HEK293T (cell line): Measurements from ENCODE around the gene CA5A.

Experiments
- CTCF ChIA-PET: fragments of 350-600 bp; formaldehyde crosslinking; extraction: SDS; loops from one replicate; lab custom pipeline; 2021; ENCODE audit warnings: antibody characterized with exemption, inconsistent platforms; lab: Yijun Ruan, JAX
- POLR2A ChIA-PET: fragments of 350-600 bp; formaldehyde crosslinking; extraction: SDS; loops from one replicate; lab custom pipeline; 2020; ENCODE audit warnings: antibody characterized with exemption, inconsistent platforms; lab: Yijun Ruan, JAX
- DNase-seq: peaks from one replicate; pipeline ENCODE4 v3.0.0; 2012; ENCODE audit warnings: mixed read lengths; ENCODE audit errors: extremely low spot score
- CTBP1 ChIP-seq: fragments of 450-650 bp; IDR thresholded peaks from 2 replicates; pipeline ENCODE4 v1.6.1; 2016; ENCODE audit warnings: borderline replicate concordance
- ELF4 ChIP-seq: fragments of 450-650 bp; IDR thresholded peaks from 2 replicates; pipeline ENCODE4 v1.6.1; 2017; ENCODE audit warnings: antibody characterized with exemption
- FOXA1 ChIP-seq: fragments of 450-650 bp; IDR thresholded peaks from 2 replicates; pipeline ENCODE4 v1.6.1; 2016; ENCODE audit warnings: mild to moderate bottlenecking
- FOXK2 ChIP-seq: fragments of 450-650 bp; IDR thresholded peaks from 2 replicates; pipeline ENCODE4 v1.6.1; 2016; ENCODE audit warnings: mild to moderate bottlenecking
- FOXM1 ChIP-seq: fragments of 450-650 bp; IDR thresholded peaks from 2 replicates; pipeline ENCODE4 v1.6.1; 2017; ENCODE audit warnings: mild to moderate bottlenecking, borderline replicate concordance
- HDGF ChIP-seq: fragments of 450-650 bp; IDR thresholded peaks from 2 replicates; pipeline ENCODE4 v1.6.1; 2017; ENCODE audit warnings: antibody characterized with exemption, borderline replicate concordance
- LEF1 ChIP-seq: fragments of 450-650 bp; IDR thresholded peaks from 2 replicates; pipeline ENCODE4 v1.6.1; 2017; ENCODE audit warnings: mild to moderate bottlenecking, borderline replicate concordance
- NFRKB ChIP-seq: fragments of 450-650 bp; IDR thresholded peaks from 2 replicates; pipeline ENCODE4 v1.6.1; 2016; ENCODE audit warnings: mild to moderate bottlenecking, moderate library complexity
- SP1 ChIP-seq: fragments of 450-650 bp; IDR thresholded peaks from 2 replicates; pipeline ENCODE4 v1.6.1; 2017
- SUZ12 ChIP-seq: fragments of 450-650 bp; IDR thresholded peaks from 2 replicates; pipeline ENCODE4 v1.6.1; 2016; ENCODE audit warnings: mild to moderate bottlenecking
- ZNF384 ChIP-seq: fragments of 450-650 bp; IDR thresholded peaks from 2 replicates; pipeline ENCODE4 v1.6.1; 2016
- TF ChIP-seq, protein P1 (sequence below): fragments of 450-650 bp; IDR thresholded peaks from 2 replicates; pipeline ENCODE4 v1.6.1; 2016

CA5A gene

DNA sequence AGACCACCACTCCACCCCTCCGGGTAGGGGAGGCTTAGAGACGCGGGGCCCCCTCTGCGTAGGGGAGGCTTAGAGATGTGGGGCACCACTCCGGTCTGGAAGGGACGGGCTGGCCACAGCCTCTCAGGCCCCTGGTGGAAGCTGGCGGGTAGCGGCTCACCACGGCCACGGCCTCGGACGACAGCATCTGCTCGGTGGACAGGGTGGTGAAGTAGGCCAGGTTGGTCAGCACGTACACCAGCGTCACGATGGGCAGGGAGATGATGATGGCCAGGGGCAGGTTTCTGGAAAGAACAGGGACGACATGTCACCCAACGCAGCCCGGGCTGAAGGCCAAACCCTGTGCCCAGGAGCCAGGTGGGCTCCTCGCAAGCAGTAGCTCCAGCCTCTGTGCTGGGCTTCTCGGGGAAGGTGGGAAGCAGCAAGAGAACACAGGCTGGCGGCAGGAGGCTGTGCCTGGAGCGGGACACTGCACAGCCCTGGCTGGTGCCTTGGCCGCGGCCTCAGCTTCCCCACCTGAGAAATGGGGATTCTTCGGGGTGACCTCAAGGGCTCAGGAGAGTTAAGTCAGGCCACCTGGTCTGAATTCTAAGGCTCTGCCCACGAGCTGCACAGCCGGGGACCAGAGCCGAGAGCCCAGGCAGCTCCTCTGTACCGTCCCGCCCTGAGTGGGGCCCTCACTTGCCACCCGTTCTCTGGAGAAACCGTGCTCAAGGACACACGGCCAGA is 96.6 kb downstream of the CA5A start:
- no peak for DNase-seq
- CTCF ChIA-PET: interaction anchor here (0.7 kb wide), 1 partner anchor 10 kb away, joined by 3 read pairs; no protein-coding TSS in a partner anchor

DNA sequence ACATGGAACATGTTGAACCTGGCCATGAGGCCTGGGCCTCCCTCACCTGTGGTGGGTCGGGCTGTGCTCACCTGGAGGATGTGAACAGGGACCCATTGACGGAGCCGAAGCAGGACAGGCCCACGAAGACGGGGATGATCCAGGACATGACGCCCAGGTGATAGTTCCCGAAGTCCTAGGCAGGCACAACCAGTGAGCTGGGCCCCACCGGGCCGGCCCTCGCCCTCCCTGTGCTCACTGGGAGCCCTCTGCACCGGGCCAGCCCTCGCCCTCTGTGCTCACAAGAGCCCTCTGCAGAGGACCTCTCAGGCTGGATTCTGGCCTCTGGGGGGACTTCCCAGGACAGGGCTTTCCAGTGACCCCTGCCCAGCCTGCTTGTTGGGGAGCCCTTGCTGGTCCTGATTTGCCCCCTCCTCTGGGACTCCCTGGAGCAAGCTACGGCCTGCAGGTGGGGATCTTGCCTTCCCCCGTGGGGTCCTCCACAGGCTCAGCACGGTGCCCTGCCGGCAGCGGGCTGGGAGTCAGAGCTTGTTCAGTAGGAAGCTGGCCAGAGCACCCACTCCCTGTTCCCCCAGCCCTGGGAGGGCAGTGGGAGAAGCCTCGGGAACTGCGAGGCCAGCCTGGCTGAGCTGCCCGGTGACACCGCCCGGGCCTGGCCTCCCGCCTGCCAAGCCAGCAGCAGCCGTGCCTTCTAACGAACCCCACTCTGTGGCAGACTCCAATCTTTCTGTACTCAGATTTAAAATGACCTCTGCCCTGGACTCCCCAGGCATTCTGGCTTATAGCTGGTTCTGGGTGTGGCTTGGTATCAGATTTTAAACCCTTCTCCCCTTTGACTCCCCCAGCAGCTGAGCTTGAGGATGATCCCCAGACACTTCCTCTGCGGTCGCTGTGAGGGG is 97.4 kb downstream of the CA5A start:
- ChIA-PET POLR2A (interaction anchor here (1.8 kb wide), 1 partner anchor 31 kb away, joined by 3 read pairs; the partner anchor contains the start of gene SLC7A5), CTCF (interaction anchor here (0.7 kb wide), 1 partner anchor 11 kb away, joined by 3 read pairs; no protein-coding TSS in a partner anchor)
- TF ChIP-seq ELF4: no peak
- TF ChIP-seq SP1: no peak
- no peak for TF ChIP-seq HDGF
- TF ChIP-seq CTBP1: no peak
- no peak for TF ChIP-seq FOXM1
- no peak for TF ChIP-seq SUZ12
- no peak for TF ChIP-seq FOXK2
- no peak for DNase-seq

More for the DNA sequence above, 96.6 kb downstream of the CA5A start:
- TF ChIP-seq FOXK2 (no peak), SP1 (no peak), ZNF384 (no peak), ELF4 (no peak), SUZ12 (no peak), LEF1 (no peak), NFRKB (no peak), FOXA1 (no peak)
- TF ChIP-seq, protein P1, sequence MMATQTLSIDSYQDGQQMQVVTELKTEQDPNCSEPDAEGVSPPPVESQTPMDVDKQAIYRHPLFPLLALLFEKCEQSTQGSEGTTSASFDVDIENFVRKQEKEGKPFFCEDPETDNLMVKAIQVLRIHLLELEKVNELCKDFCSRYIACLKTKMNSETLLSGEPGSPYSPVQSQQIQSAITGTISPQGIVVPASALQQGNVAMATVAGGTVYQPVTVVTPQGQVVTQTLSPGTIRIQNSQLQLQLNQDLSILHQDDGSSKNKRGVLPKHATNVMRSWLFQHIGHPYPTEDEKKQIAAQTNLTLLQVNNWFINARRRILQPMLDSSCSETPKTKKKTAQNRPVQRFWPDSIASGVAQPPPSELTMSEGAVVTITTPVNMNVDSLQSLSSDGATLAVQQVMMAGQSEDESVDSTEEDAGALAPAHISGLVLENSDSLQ: no peak
- POLR2A ChIA-PET: interaction anchor here (1.8 kb wide), 1 partner anchor 30 kb away, joined by 3 read pairs; the partner anchor contains the start of gene SLC7A5
